Vagina (tissue), 2 donors: ENCODE measurements around the gene NACC2.

Source experiments
- POLR2AphosphoS5 ChIP-seq, 2 donors: sonication (generic); formaldehyde crosslinking; IDR thresholded peaks; one replicate each; pipeline ENCODE4 v1.9.0; 2017; ENCODE audit warnings: antibody characterized with exemption in 2 of 2, mild to moderate bottlenecking in 2 of 2, low read depth in 1 of 2; ENCODE audit not compliant: insufficient read depth in 1 of 2
- TF ChIP-seq, protein P1 (sequence below), 3 experiments: fragments of 450-650 bp in 2 of 3; fragments of 200-600 bp in 1 of 3; sonication (generic) in 1 of 3; IDR thresholded peaks; one replicate each; pipeline ENCODE4 v1.5.1; 2017 to 2019; ENCODE audit warnings: antibody characterized with exemption in 3 of 3, mild to moderate bottlenecking in 2 of 3, moderate library complexity in 2 of 3

DNA sequence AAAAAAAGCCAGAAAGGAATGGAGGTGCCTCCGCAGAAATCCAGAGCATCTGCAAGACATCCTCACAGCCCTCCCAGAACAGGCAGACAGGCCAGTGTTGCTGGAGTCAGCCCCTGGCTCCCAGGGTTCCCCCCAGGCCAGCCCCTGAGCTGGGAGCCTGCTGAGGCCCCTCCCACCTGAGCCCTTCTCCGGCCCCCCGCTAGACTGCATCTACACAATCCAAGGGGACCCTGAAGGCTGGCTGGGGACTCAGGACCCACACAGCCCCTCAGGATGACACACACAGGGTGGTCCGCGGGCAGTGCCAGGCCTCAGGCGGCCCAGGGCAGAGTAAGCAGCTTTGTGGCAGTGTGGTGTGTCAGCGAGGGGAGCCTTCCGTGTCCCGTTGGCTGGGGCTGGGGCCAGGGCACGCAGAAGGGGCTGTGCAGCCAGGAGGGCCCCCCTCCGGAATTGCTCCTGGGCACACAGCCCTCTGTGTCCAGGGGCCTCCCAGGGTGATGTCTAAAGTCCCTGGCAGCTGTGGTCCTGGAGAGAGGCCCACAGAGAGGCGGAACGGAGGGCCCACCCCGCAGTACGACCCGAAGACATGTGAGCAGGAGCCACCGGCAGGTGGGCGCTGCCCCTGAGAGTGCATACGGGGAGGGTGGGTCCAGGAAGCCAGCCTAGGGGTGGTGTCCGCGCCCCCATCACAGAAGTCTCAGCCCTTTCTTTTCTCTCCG is 20.7 kb upstream of the NACC2 start:
- TF ChIP-seq, protein P1, sequence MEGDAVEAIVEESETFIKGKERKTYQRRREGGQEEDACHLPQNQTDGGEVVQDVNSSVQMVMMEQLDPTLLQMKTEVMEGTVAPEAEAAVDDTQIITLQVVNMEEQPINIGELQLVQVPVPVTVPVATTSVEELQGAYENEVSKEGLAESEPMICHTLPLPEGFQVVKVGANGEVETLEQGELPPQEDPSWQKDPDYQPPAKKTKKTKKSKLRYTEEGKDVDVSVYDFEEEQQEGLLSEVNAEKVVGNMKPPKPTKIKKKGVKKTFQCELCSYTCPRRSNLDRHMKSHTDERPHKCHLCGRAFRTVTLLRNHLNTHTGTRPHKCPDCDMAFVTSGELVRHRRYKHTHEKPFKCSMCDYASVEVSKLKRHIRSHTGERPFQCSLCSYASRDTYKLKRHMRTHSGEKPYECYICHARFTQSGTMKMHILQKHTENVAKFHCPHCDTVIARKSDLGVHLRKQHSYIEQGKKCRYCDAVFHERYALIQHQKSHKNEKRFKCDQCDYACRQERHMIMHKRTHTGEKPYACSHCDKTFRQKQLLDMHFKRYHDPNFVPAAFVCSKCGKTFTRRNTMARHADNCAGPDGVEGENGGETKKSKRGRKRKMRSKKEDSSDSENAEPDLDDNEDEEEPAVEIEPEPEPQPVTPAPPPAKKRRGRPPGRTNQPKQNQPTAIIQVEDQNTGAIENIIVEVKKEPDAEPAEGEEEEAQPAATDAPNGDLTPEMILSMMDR (IDR thresholded peaks at IDR 0.05), result no peak
- no peak for TF ChIP-seq POLR2AphosphoS5 (IDR thresholded peaks at IDR 0.05; ENCODE audit: insufficient read depth in 1 of 2, low read depth in 1 of 2)
